ENCODE data around the gene SMPD2.

DNA sequence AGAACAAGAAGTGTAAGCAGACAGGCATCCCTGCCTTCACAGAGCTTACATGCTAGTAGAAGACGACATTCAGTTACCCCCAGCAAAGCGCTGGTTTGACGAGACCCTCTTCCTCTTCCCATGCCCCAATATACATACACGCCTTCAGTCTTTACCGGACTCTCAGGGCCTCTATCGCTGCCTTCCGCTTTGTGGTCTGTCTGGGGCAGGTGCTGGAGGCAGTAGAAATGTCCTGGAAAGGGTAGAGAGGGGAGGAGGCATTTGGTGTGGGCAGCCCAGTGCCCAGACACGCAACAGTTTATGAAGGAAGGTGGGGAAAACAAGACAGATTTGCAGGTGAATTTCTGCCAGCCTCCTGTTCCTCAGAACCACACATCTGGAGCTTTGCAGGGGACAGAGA, 6.0 kb downstream of the SMPD2 start:
- TF ChIP-seq POLR2AphosphoS5 (IDR thresholded peaks at IDR 0.05; ENCODE audit: low read depth, low read length) (no peak), POLR2A (IDR thresholded peaks at IDR 0.05; ENCODE audit: low read depth, low read length) (no peak), TAF1 (IDR thresholded peaks at IDR 0.05; ENCODE audit: low read depth, low read length) (no peak), SPI1 (IDR thresholded peaks at IDR 0.05; ENCODE audit: low read depth, low read length) (no peak), POU2F2 (IDR thresholded peaks at IDR 0.05; ENCODE audit: low read depth, low read length) (no peak), PAX5 (IDR thresholded peaks at IDR 0.05; ENCODE audit: insufficient read depth, low read length, severe bottlenecking) (no peak)

Measured in GM12891 (cell line).